ENCODE results near the gene JUNB. TPM values are rescaled to one million over a fixed set of nuclear protein-coding genes. Genes with fewer than 3 reads are reported as not detected.

JUNB gene
- total RNA-seq, 2 donors from 2014 or later: 219 to 485 TPM

DNA sequence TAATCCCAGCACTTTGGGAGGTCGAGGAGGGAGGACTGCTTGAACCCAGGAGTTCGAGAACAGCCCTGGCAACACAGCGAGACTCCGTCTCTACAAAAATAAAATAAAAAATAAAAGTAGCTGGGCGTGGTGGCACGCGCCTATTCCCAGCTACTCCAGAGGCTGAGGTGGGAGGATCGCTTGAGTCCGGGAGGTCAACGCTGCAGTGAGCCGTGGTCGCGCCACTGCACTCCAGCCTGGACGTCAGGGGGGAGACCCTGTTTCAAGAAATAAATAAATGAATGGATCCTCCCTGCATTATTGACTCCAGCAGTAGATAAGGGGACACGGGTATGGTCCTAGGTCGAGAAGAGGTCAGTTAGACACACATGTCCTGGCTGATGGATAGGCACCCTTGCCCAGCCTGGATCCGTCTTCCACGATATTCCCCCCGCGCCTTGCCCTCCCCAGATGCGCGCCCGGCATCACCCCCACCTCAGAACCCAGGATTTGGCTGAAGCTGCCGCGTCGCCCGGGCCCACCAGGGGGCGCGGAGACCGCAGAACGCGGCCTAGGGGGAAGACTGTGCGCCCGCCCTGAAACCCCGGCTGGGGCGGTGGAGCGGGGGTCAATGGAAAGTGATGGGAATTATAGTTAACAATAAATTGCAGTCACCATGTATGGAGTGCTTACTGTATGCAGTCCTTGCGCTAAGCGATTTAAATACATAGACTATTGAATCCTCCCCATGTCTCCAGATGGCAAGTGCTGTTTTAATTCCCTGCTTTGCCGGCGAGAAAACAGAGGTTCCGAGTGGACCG is 13.9 kb upstream of the JUNB start:
- TF ChIP-seq, protein P1, sequence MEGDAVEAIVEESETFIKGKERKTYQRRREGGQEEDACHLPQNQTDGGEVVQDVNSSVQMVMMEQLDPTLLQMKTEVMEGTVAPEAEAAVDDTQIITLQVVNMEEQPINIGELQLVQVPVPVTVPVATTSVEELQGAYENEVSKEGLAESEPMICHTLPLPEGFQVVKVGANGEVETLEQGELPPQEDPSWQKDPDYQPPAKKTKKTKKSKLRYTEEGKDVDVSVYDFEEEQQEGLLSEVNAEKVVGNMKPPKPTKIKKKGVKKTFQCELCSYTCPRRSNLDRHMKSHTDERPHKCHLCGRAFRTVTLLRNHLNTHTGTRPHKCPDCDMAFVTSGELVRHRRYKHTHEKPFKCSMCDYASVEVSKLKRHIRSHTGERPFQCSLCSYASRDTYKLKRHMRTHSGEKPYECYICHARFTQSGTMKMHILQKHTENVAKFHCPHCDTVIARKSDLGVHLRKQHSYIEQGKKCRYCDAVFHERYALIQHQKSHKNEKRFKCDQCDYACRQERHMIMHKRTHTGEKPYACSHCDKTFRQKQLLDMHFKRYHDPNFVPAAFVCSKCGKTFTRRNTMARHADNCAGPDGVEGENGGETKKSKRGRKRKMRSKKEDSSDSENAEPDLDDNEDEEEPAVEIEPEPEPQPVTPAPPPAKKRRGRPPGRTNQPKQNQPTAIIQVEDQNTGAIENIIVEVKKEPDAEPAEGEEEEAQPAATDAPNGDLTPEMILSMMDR (IDR thresholded peaks at IDR 0.05): peak; percentile 92 to 96 (median 94)
- no peak for TF ChIP-seq POLR2A (IDR thresholded peaks at IDR 0.05)
- peak; percentile 40 for ATAC-seq
- Histone ChIP-seq H3K4me1 (peaks cover 40% of the 10 kb centered on the region), H3K27ac (peak overlapping the region; percentile 87 to 100 (median 96)), H3K4me3 (peak overlapping the region; percentile 32 to 73), H3K9me3 (no peaks in the 10 kb centered on the region), H3K36me3 (replicated peaks in 1 of 2; ENCODE audit: insufficient read depth in 1 of 2, low read depth in 2 of 2) (no peaks in the 10 kb centered on the region), H3K27me3 (no peaks in the 10 kb centered on the region)
- peak; percentile 81 to 86 (median 82) for DNase-seq
- WGBS, 2 donors: 10 to 14% methylated on average over 29 to 43 of the region's 43 CpGs
- intact Hi-C loops (cut with DNase I): no loop called here

- H3K9me3 ChIP-seq: no peaks in the 10 kb centered on the region
- ATAC-seq (peak; percentile 53), DNase-seq (peak; percentile 88 to 95 (median 93))
- H3K4me1 ChIP-seq: peaks cover 48% of the 10 kb centered on the region
- H3K27ac ChIP-seq: peak overlapping the region; percentile 87 to 100 (median 96)
- H3K27me3 ChIP-seq: no peaks in the 10 kb centered on the region
- H3K4me3 ChIP-seq: peak overlapping the region; percentile 32 to 73
- H3K36me3 ChIP-seq (replicated peaks in 1 of 2; ENCODE audit: insufficient read depth in 1 of 2, low read depth in 2 of 2): no peaks in the 10 kb centered on the region
- WGBS, 2 donors: 2 to 7% methylated on average over 18 to 44 of the region's 44 CpGs
- TF ChIP-seq, protein P1 (IDR thresholded peaks at IDR 0.05): no peak
- TF ChIP-seq POLR2A (IDR thresholded peaks at IDR 0.05): peak; percentile 55 to 81 (median 73)
- intact Hi-C loops (cut with DNase I): no loop called here
Observed at GRCh38 chr19:12778017-12778904, 13.0 kb upstream of the JUNB start.

GRCh38 chr19:12778905-12779161 is 12.5 kb upstream of the JUNB start:
- WGBS, 2 donors: 58 to 61% methylated on average over 6 of the region's 6 CpGs
- Histone ChIP-seq H3K27me3 (no peaks in the 10 kb centered on the region), H3K36me3 (replicated peaks in 1 of 2; ENCODE audit: insufficient read depth in 1 of 2, low read depth in 2 of 2) (no peaks in the 10 kb centered on the region), H3K4me1 (peaks cover 54% of the 10 kb centered on the region), H3K27ac (peak overlapping the region; percentile 87 to 100 (median 96)), H3K4me3 (no peak overlapping the region), H3K9me3 (no peaks in the 10 kb centered on the region)
- ATAC-seq (no peak), DNase-seq (no peak)
- TF ChIP-seq, protein P1 (IDR thresholded peaks at IDR 0.05): no peak
- TF ChIP-seq POLR2A (IDR thresholded peaks at IDR 0.05): no peak
- intact Hi-C loops (cut with DNase I): no loop called here

GRCh38 chr19:12779162-12779993 is 11.9 kb upstream of the JUNB start:
- Histone ChIP-seq H3K27ac (peak overlapping the region; percentile 87 to 100 (median 96)), H3K4me3 (no peak overlapping the region), H3K9me3 (no peaks in the 10 kb centered on the region), H3K27me3 (no peaks in the 10 kb centered on the region), H3K36me3 (replicated peaks in 1 of 2; ENCODE audit: insufficient read depth in 1 of 2, low read depth in 2 of 2) (no peaks in the 10 kb centered on the region), H3K4me1 (peaks cover 55% of the 10 kb centered on the region)
- DNase-seq (peak in 3 of 4 donors; percentile 26 to 57 (median 36)), ATAC-seq (no peak)
- no peak for TF ChIP-seq POLR2A (IDR thresholded peaks at IDR 0.05)
- TF ChIP-seq, protein P1 (IDR thresholded peaks at IDR 0.05): no peak
- WGBS, 2 donors: 70 to 74% methylated on average over 14 to 15 of the region's 15 CpGs
- intact Hi-C loops (cut with DNase I): no loop called here
